NCI-H2196 (cell line): ENCODE measurements around the gene PPP1R1C.
"Not testable (repeated sequence)": the region's sequence is repeated elsewhere in the genome, so short reads cannot be mapped to it uniquely, and the experiment has no call there.

Experiments
- DNase-seq: peaks from one replicate; lab custom pipeline; 2025; ENCODE audit not compliant: unreplicated experiment; lab: John Stamatoyannopoulos, UW

Gene PPP1R1C

GRCh38 chr2:181985632-181986205 is at the start of gene PPP1R1C:
Gene PPP1R1C, plus strand, starts transcription at chr2:181985853. Its CDS starts 258 bp downstream, at chr2:181986111.
- no peak for DNase-seq

GRCh38 chr2:181937473-181937872 is 48.2 kb upstream of the PPP1R1C start:
- DNase-seq: no peak

- DNase-seq: no peak
Measured at GRCh38 chr2:181943411-181944124, 42.1 kb upstream of the PPP1R1C start.

- DNase-seq: no peak
Measured at GRCh38 chr2:181944164-181944913, 41.3 kb upstream of the PPP1R1C start.

- DNase-seq: no peak
Measured at GRCh38 chr2:181944914-181945291, 40.8 kb upstream of the PPP1R1C start.

GRCh38 chr2:181946444-181947127 is 39.1 kb upstream of the PPP1R1C start:
- DNase-seq: no peak

GRCh38 chr2:181947273-181947672 is 38.4 kb upstream of the PPP1R1C start:
- DNase-seq: no peak

GRCh38 chr2:181948227-181948626 is 37.4 kb upstream of the PPP1R1C start:
- no peak for DNase-seq

- DNase-seq: no peak
Measured at GRCh38 chr2:181949047-181949446, 36.6 kb upstream of the PPP1R1C start.

- DNase-seq: no peak
Measured at GRCh38 chr2:181952404-181953226, 33.0 kb upstream of the PPP1R1C start.

GRCh38 chr2:181953881-181954537 is 31.6 kb upstream of the PPP1R1C start:
- no peak for DNase-seq

- no peak for DNase-seq
Measured at GRCh38 chr2:181954538-181954883, 31.1 kb upstream of the PPP1R1C start.

GRCh38 chr2:181955010-181955409 is 30.6 kb upstream of the PPP1R1C start:
- no peak for DNase-seq

- not testable (repeated sequence) for DNase-seq
Measured at GRCh38 chr2:181955866-181956265, 29.8 kb upstream of the PPP1R1C start.

GRCh38 chr2:181957668-181958067 is 28.0 kb upstream of the PPP1R1C start:
- DNase-seq: no peak

GRCh38 chr2:181958726-181959125 is 26.9 kb upstream of the PPP1R1C start:
- no peak for DNase-seq

- no peak for DNase-seq
Measured at GRCh38 chr2:181959508-181959907, 26.1 kb upstream of the PPP1R1C start.

- not testable (repeated sequence) for DNase-seq
Measured at GRCh38 chr2:181961167-181961566, 24.5 kb upstream of the PPP1R1C start.

GRCh38 chr2:181962142-181962541 is 23.5 kb upstream of the PPP1R1C start:
- no peak for DNase-seq

GRCh38 chr2:181970160-181970794 is 15.4 kb upstream of the PPP1R1C start:
- no peak for DNase-seq
